Left lung (tissue), 10 donors: Measurements from ENCODE around the gene UNC119. TPM values are rescaled to one million over a fixed set of nuclear protein-coding genes. Genes with fewer than 3 reads are reported as not detected.
"Not testable (repeated sequence)": the region's sequence is repeated elsewhere in the genome, so short reads cannot be mapped to it uniquely, and the experiment has no call there.

Experiments used
- ATAC-seq: fragments of 200-7000 bp; cut with Tn5 transposase; one replicate; pipeline ENCODE4 v1.9.1; 2020; ENCODE audit warnings: moderate library complexity
- DNase-seq, 4 donors: peaks; one replicate each; pipeline ENCODE4 v3.0.0-alpha.2; 2013 to 2020
- H3K27ac ChIP-seq, 2 donors: fragments of 200-600 bp; sonication (generic) in 1 of 2; one replicate each; pipeline versions ENCODE4 v1.5.0 to v1.8.0; 2020 to 2021
- H3K27me3 ChIP-seq, 2 donors: fragments of 200-600 bp; sonication (generic) in 1 of 2; one replicate each; pipeline versions ENCODE4 v1.5.0 to v1.8.0; 2020 to 2021
- H3K36me3 ChIP-seq, 2 donors: fragments of 200-600 bp; sonication (generic) in 1 of 2; one replicate each; pipeline versions ENCODE4 v1.5.0 to v1.8.0; 2020 to 2021
- H3K4me1 ChIP-seq, 2 donors: fragments of 200-600 bp; one replicate each; pipeline ENCODE4 v1.8.0; 2021
- H3K4me3 ChIP-seq, 2 donors: fragments of 200-600 bp; sonication (generic) in 1 of 2; one replicate each; pipeline versions ENCODE4 v1.5.0 to v1.8.0; 2020 to 2021; ENCODE audit warnings: mild to moderate bottlenecking in 1 of 2
- H3K9me3 ChIP-seq, 2 donors: fragments of 200-600 bp; sonication (generic) in 1 of 2; one replicate each; pipeline versions ENCODE4 v1.5.0 to v1.8.0; 2020 to 2021
- intact Hi-C, 2 donors: fragments of 100-400 bp; cut with DNase I; formaldehyde crosslinking; loops; one replicate each; pipeline versions ENCODE4 v1.11.2 to v1.14.2; 2022
- polyA plus RNA-seq, 6 donors: library from polyadenylated mRNA; unstranded; fragments of 120-200 nt; gene quantifications; one replicate each; pipeline ENCODE4 v1.2.1, GENCODE V29; 2013; ENCODE audit not compliant: insufficient read length in 6 of 6
- total RNA-seq, 2 donors: library from RNA; stranded (reverse); fragmentation: NEBNext Ultra II Directional; extraction: Animal tissue kit (Norgen Biotek cat#: 25700); gene quantifications; one replicate each; pipeline ENCODE4 v1.2.1, GENCODE V29; 2021
- TF ChIP-seq, protein P1 (sequence below), 2 donors: fragments of 200-600 bp; sonication (generic) in 1 of 2; IDR thresholded peaks; one replicate each; pipeline versions ENCODE4 v1.5.0 to v1.8.0; 2021; ENCODE audit warnings: antibody characterized with exemption in 2 of 2
- donor health status: DM: no; HTN: yes; CAD: no.
- donor health status: DM: no; HTN: no; CAD: no.

Gene UNC119
- total and polyA plus RNA-seq, 8 donors: 25.7 to 36.7 (median 34.4) TPM

DNA sequence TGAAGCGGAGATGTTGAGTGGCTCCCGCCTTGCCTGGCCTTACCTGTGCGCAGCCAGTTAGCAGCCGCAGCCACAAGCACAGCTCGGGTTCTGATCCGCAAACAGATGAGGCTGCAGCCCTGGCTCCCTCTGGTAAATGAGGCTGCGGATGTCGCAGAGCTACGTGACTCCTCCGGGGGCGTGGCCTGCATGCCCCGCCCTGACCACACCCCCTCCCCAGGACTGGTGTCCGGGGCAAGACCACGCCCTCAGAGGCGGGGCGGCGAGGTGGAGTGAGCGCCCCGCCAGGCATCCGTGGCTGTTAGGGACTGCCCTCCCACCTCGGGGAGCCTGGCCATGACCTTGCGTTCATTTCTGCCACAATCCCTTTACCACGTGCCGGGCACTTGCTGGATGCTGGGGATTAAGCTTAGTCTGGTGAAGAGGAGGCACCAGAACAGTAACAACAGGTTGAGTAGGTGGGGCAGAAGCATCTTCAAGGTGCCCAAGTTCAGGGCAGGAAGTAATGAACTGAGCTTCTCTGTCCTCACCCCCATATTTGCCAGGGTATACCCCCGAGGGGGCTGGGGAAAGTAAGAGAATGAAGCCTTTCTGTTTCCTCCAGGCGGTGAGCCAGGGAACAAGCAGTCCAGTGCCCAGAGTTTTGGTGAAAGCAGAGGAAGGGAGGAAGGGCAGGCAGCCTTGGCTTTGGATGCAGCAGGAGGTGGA is 24.5 kb upstream of the UNC119 start, which contains the start of gene ALDOC:
Gene ALDOC (minus strand): TSS at position 138 of the 708 bp plus-strand sequence. CDS start 1,363 bp downstream, outside the sequence.
- H3K27me3 ChIP-seq: no peaks in the 10 kb centered on the region
- H3K36me3 ChIP-seq: peaks cover 0 to 22% of the 10 kb centered on the region in 2 donors
- H3K27ac ChIP-seq: peak within 1 kb of the TSS in 1 of 2 donors; percentile 60
- TF ChIP-seq, protein P1, sequence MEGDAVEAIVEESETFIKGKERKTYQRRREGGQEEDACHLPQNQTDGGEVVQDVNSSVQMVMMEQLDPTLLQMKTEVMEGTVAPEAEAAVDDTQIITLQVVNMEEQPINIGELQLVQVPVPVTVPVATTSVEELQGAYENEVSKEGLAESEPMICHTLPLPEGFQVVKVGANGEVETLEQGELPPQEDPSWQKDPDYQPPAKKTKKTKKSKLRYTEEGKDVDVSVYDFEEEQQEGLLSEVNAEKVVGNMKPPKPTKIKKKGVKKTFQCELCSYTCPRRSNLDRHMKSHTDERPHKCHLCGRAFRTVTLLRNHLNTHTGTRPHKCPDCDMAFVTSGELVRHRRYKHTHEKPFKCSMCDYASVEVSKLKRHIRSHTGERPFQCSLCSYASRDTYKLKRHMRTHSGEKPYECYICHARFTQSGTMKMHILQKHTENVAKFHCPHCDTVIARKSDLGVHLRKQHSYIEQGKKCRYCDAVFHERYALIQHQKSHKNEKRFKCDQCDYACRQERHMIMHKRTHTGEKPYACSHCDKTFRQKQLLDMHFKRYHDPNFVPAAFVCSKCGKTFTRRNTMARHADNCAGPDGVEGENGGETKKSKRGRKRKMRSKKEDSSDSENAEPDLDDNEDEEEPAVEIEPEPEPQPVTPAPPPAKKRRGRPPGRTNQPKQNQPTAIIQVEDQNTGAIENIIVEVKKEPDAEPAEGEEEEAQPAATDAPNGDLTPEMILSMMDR (IDR thresholded peaks at IDR 0.05): no peak
- peaks cover 2 to 20% of the 10 kb centered on the region in 2 donors for H3K4me1 ChIP-seq
- peak within 1 kb of the TSS in 1 of 2 donors; percentile 31 for H3K4me3 ChIP-seq
- ATAC-seq (peak; percentile 99), DNase-seq (peak; percentile 86 to 100 (median 97))
- intact Hi-C loops: no loop called here
- H3K9me3 ChIP-seq: no peaks in the 10 kb centered on the region

DNA sequence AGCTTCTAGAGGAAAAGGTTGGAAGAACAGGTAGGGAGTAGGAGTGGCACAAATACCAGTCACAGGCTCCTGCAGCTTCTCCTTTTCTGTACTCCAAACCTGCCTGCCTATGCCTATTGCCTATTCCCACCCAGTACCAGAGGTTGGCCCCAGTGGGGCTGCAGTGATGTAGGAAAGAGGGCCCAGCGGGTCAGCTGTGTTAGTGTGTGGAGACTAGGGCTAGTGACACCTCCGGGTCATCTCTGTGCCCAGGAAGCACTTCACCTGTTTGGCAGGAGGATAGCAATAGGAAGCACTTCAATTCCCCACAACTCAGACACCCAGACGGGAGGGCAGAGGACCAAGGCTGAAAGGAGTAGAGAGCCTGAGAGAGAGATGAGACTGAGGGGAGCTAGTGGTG is 23.6 kb upstream of the UNC119 start:
- Histone ChIP-seq H3K4me1 (peaks cover 3 to 23% of the 10 kb centered on the region in 2 donors), H3K36me3 (peaks cover 0 to 19% of the 10 kb centered on the region in 2 donors)
- ATAC-seq, H3K4me3 ChIP-seq, H3K9me3 ChIP-seq, H3K27me3 ChIP-seq, DNase-seq, intact Hi-C loops, H3K27ac ChIP-seq: not testable (repeated sequence)

DNA sequence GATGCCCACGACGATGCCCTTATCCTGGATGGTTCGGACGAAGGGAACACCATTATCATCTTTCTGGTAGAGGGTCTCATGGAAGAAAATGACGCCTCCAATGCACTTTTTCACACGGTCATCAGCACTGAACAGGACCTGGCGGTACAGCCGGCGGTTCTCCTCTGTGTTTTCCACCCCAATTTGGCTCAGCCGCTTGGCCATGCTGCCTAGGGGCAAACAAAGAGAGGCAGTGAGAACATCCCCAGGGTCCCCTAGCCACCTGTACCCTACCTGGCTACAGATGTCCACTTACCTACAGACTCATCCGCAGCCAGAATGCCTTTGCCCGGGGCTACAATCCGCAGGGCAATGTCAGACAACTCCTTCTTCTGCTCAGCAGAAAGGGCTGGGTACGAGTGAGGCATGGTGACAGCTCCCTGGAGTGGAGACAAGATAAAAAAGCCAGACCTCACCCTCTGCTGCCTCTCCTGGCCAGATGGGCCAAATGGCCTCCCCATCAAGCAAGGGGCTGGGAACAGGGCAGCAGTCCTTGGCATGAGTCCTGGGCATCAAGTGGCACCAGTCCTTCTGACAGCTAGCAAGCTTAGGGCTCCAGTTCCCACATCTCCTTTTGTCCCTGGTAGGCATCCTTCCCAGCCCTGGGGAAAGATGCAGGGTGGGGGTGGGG is 22.8 kb upstream of the UNC119 start:
- intact Hi-C loops: no loop called here
- Histone ChIP-seq H3K27me3 (no peaks in the 10 kb centered on the region), H3K36me3 (peaks cover 0 to 19% of the 10 kb centered on the region in 2 donors), H3K4me1 (peaks cover 5 to 29% of the 10 kb centered on the region in 2 donors), H3K4me3 (no peak overlapping the region), H3K27ac (no peak overlapping the region), H3K9me3 (no peaks in the 10 kb centered on the region)
- no peak for ATAC-seq
- TF ChIP-seq, protein P1 (IDR thresholded peaks at IDR 0.05): no peak
- DNase-seq: no peak

DNA sequence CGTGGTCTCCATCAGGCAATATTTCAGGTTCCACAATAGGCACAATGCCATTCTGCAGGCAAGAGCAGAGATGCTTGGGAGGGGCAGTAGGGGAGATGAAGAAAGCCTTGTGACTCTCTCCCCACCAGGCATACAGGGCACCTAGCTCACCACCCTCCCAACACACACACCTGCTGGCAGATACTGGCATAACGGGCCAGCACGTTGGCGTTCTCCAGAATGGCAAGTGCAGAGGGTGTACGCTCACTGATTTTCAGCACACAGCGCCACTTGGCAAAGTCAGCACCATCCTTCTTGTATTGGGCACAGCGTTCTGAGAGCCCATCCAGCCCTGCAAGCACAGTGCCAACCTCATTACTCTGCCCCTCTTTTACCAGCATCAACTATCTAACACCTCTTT is 22.1 kb upstream of the UNC119 start:
- no peak overlapping the region for H3K4me3 ChIP-seq
- ATAC-seq: no peak
- peaks cover 7 to 37% of the 10 kb centered on the region in 2 donors for H3K4me1 ChIP-seq
- H3K9me3 ChIP-seq: no peaks in the 10 kb centered on the region
- TF ChIP-seq, protein P1 (IDR thresholded peaks at IDR 0.05): no peak
- H3K27me3 ChIP-seq: no peaks in the 10 kb centered on the region
- no peak for DNase-seq
- H3K36me3 ChIP-seq: peaks cover 0 to 12% of the 10 kb centered on the region in 2 donors
- H3K27ac ChIP-seq: no peak overlapping the region
- intact Hi-C loops: no loop called here

DNA sequence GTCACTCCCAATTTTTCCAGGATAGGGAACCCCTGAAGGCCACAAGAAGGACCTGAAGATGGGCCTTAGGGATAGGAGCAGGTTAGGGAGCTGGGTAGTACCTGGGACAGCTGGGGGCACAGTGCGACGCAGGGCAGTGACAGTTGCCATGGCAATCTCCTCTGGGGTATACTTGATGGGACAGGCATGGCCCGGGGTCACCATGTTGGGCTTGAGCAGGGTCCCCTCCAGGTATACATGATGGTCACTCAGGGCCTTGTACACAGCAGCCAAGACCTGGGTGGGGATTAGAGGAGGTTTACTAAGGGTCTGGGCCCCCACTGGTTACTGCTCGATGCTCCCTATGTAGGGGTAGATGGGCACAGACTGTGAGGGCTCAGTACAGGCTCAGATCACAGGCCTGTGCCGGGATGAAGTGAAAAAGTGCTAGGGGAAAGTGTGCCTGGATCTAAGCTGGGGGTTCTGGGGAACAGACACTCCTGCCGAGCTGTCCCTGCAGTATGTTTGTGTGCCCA is 21.6 kb upstream of the UNC119 start:
- Histone ChIP-seq H3K4me1 (peaks cover 7 to 40% of the 10 kb centered on the region in 2 donors), H3K36me3 (peaks cover 0 to 9% of the 10 kb centered on the region in 2 donors), H3K27me3 (no peaks in the 10 kb centered on the region), H3K27ac (no peak overlapping the region), H3K4me3 (no peak overlapping the region), H3K9me3 (no peaks in the 10 kb centered on the region)
- intact Hi-C loops: no loop called here
- ATAC-seq (no peak), DNase-seq (no peak)
- TF ChIP-seq, protein P1 (IDR thresholded peaks at IDR 0.05): no peak
